ENCODE measurements around the gene SNAPC4. TPM values are rescaled to one million over a fixed set of nuclear protein-coding genes. Genes with fewer than 3 reads are reported as not detected.

The SNAPC4 gene
- total RNA-seq, 1 experiment from 2014 or later: 29.7 TPM

DNA sequence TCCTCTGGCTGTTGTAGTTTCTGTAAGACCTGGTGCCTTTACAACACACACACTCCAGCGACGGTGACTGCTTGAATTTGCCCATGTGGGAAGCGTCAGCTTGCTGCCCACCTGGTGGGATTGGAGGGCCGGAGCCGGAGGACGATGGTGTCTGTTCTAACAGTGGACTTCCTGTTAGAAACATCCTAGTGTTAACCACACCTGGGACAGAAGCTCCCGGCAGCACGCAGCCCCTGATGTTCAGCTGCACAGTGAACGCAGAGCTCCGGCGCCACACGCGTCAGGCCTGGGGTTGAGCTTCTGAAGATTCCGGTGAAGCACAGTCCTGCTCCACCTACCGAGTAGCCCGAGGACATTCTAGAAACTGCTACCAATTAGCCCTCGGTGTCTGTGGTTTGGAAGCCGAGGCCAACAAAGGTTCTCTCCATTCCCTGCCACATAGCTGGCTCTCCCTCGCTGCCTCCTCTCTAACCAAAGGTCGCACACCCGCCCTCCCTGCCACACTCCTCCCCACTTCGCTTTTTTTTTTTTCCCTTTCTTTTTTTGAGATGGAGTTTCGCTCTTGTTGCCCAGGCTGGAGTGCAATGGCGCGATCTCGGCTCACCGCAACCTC is 24.9 kb upstream of the SNAPC4 start:
- no peak overlapping the region for H2AK5ac ChIP-seq (ENCODE audit: insufficient read length, low read length)
- no CpG with 5 or more reads among the region's 27 CpGs for whole genome bisulfite sequencing (ENCODE audit: extremely low coverage, insufficient read length, low lambda C conversion rate)
- H3K4ac ChIP-seq (ENCODE audit: low read depth, low read length): no peak overlapping the region
- H2BK15ac ChIP-seq (ENCODE audit: low read depth, low read length): no peak overlapping the region
- no peak overlapping the region for H4K5ac ChIP-seq (ENCODE audit: insufficient read length, low read depth, low read length)
- no peak overlapping the region for H2BK20ac ChIP-seq (ENCODE audit: low read depth, low read length, poor library complexity, severe bottlenecking)
- H3K23me2 ChIP-seq (ENCODE audit: insufficient read length, low read depth, low read length, poor library complexity, severe bottlenecking): no peaks in the 10 kb centered on the region
- Mint-ChIP-seq H3K27me3 (ENCODE audit: low read depth) (no peaks in the 10 kb centered on the region), H3K27ac (peak overlapping the region; percentile 48 to 81 (median 75); a peak in 3 of 7 replicates), H3K36me3 (ENCODE audit: insufficient read depth in 1 of 3, low read depth in 3 of 3) (peaks cover 10 to 71% (median 55%) of the 10 kb centered on the region in 3 experiments; a peak in 6 of 7 replicates), H3K4me1 (no peaks in the 10 kb centered on the region), H3K4me3 (no peak overlapping the region), H3K9me3 (no peaks in the 10 kb centered on the region)
- H3K79me2 ChIP-seq (ENCODE audit: insufficient read depth, low read length): no peaks in the 10 kb centered on the region
- H3K23ac ChIP-seq (ENCODE audit: insufficient read length, low read depth, low read length): no peak overlapping the region
- no peak overlapping the region for H2BK5ac ChIP-seq (ENCODE audit: insufficient read length, low read length)
- no peak overlapping the region for H2AFZ ChIP-seq (ENCODE audit: low read length)
- no peak overlapping the region for H4K8ac ChIP-seq (replicated peaks; ENCODE audit: insufficient read length, low read depth, low read length)
- no peaks in the 10 kb centered on the region for H3K4me1 ChIP-seq (ENCODE audit: insufficient read depth, low read length)
- no peak overlapping the region for H2BK12ac ChIP-seq (ENCODE audit: insufficient read length, low read depth, low read length)
- no peak overlapping the region for H3K4me2 ChIP-seq (ENCODE audit: insufficient read depth, insufficient read length, low read length)
- H3K14ac ChIP-seq (ENCODE audit: insufficient read depth, low read length): no peak overlapping the region
- H3T11ph ChIP-seq (ENCODE audit: low read length): no peak overlapping the region
- H3K27me3 ChIP-seq (ENCODE audit: insufficient read depth, low read length): no peaks in the 10 kb centered on the region
- H3K56ac ChIP-seq (ENCODE audit: insufficient read length, low read depth, low read length): no peak overlapping the region
- H4K91ac ChIP-seq (ENCODE audit: insufficient read length, low read depth, low read length): no peak overlapping the region
- no peak overlapping the region for H3K27ac ChIP-seq (ENCODE audit: insufficient read length, low read depth, low read length)
- H3K79me1 ChIP-seq (ENCODE audit: insufficient read depth, low read depth, low read length, poor library complexity, severe bottlenecking): no peaks in the 10 kb centered on the region
- no peaks in the 10 kb centered on the region for H4K20me1 ChIP-seq (ENCODE audit: control insufficient read depth, insufficient read depth, insufficient read length)
- no peaks in the 10 kb centered on the region for H3K9me3 ChIP-seq (ENCODE audit: control insufficient read depth, low read depth, low read length)
- TF ChIP-seq, protein P1, sequence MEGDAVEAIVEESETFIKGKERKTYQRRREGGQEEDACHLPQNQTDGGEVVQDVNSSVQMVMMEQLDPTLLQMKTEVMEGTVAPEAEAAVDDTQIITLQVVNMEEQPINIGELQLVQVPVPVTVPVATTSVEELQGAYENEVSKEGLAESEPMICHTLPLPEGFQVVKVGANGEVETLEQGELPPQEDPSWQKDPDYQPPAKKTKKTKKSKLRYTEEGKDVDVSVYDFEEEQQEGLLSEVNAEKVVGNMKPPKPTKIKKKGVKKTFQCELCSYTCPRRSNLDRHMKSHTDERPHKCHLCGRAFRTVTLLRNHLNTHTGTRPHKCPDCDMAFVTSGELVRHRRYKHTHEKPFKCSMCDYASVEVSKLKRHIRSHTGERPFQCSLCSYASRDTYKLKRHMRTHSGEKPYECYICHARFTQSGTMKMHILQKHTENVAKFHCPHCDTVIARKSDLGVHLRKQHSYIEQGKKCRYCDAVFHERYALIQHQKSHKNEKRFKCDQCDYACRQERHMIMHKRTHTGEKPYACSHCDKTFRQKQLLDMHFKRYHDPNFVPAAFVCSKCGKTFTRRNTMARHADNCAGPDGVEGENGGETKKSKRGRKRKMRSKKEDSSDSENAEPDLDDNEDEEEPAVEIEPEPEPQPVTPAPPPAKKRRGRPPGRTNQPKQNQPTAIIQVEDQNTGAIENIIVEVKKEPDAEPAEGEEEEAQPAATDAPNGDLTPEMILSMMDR (conservative IDR thresholded peaks at IDR 0.05): no peak
- no peak overlapping the region for H2BK120ac ChIP-seq (ENCODE audit: low read depth, low read length, poor library complexity, severe bottlenecking)
- DNase-seq: no peak
- no peak overlapping the region for H3K9ac ChIP-seq (ENCODE audit: extremely low read depth, insufficient read length, low read length)
- no peak overlapping the region for H3K18ac ChIP-seq (ENCODE audit: insufficient read length, low read depth, low read length)
